ENCODE data around the gene DIS3L2. TPM values are rescaled to one million over a fixed set of nuclear protein-coding genes. Genes with fewer than 3 reads are reported as not detected.
A peak's percentile ranks its signal among the peaks of the same experiment; 100 is the strongest.
"Not testable (repeated sequence)": the region's sequence is repeated elsewhere in the genome, so short reads cannot be mapped to it uniquely, and the experiment has no call there.

DIS3L2 gene
- total RNA-seq, 2 donors from 2014 or later, result 55.5 to 67.2 TPM

DNA sequence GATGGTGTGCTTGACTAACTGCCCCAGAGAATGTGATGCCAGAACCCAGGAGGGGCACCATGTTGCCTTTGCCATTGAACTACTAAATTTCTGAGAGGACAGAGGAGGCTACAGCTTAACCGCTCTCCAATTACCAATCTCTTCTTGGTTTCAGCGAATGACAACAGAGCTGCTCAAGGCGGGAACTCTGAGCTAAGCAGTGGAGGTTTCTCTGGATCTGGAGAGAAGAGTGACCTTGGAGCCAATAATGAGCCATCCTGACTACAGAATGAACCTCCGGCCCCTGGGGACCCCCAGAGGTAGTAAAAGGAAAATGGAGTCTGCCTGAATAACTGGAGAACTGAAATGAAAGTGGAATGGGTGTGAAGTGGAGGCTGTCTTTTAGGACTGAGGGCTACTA, 53.2 kb downstream of the DIS3L2 start:
- Mint-ChIP-seq H3K36me3 (ENCODE audit: low read depth) (peaks cover 9% of the 10 kb centered on the region), H3K4me3 (no peak overlapping the region), H3K27ac (peak overlapping the region; percentile 9), H3K27me3 (no peaks in the 10 kb centered on the region), H3K4me1 (peaks cover 18% of the 10 kb centered on the region)
- no peak for DNase-seq
- ATAC-seq, result no peak
- H3K9me3 ChIP-seq (ENCODE audit: control insufficient read depth, low read length, poor library complexity, severe bottlenecking), result no peaks in the 10 kb centered on the region

DNA sequence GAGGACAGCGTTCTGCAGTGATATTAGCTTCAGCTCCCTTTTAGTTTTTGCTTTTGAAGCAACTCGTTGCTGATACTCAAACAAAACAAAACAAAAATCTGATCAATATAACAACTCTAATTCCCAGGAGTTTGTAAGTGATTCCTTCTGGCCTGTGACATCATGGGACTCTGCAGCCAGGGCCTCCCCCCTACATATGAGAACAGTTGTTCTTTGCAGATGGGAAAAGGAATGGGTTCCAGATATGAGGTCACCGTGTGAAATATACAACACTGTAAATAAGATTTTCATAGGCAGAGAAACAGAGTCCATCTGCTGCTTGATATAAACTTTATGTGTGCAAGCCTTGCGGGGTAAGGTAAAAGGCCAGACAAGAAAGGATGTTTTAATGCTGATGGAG, 56.7 kb downstream of the DIS3L2 start:
- H3K4me1 Mint-ChIP-seq, result peaks cover 22% of the 10 kb centered on the region
- no peak for DNase-seq
- ATAC-seq, result no peak
- peak overlapping the region; percentile 29 for H3K27ac Mint-ChIP-seq
- H3K36me3 Mint-ChIP-seq (ENCODE audit: low read depth), result peaks cover 9% of the 10 kb centered on the region
- no peaks in the 10 kb centered on the region for H3K9me3 ChIP-seq (ENCODE audit: control insufficient read depth, low read length, poor library complexity, severe bottlenecking)
- no peak overlapping the region for H3K4me3 Mint-ChIP-seq
- H3K27me3 Mint-ChIP-seq, result no peaks in the 10 kb centered on the region

DNA sequence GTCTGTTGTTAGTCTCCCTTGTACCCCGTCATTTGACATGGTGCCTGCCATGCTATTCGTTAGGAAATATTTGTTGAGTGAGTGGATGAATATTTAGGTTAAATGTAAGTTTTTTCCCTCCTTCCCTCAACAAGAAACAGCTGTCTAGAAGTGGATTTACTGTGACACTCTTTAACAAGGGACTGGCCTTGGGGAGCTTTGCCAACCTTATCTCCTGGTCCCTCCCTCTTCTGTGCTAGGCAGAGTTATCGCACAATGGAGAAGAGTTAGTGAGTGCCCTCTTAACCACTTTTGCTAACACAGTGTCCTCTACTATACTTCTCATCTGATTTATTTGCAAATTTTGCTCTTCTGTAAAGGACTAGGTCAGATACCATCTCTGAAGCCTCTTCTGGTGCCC, 61.2 kb downstream of the DIS3L2 start:
- no peaks in the 10 kb centered on the region for H3K9me3 ChIP-seq (ENCODE audit: control insufficient read depth, low read length, poor library complexity, severe bottlenecking)
- H3K27ac Mint-ChIP-seq, result no peak overlapping the region
- DNase-seq, result no peak
- peaks cover 5% of the 10 kb centered on the region for H3K36me3 Mint-ChIP-seq (ENCODE audit: low read depth)
- peaks cover 15% of the 10 kb centered on the region for H3K4me1 Mint-ChIP-seq
- no peak overlapping the region for H3K4me3 Mint-ChIP-seq
- H3K27me3 Mint-ChIP-seq, result no peaks in the 10 kb centered on the region
- ATAC-seq, result no peak

DNA sequence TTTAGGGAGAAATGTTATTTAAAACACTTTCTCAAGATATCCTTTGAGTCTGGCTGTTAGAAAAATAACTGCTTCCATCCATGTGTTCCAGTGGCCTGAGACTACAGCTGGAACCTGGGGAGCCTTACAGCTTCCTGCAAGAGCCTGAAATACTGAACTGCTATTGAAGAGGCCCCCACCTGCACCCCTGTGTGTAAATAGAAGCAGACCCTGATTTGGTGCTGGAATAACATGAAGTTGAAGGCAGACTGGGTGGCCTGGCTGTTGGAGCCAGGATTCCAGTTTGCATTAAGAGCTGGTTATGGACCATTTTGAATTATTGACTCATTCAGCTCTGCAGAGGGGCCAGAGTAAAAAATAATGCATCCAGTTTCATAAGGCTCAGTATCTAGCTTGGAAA, 61.9 kb downstream of the DIS3L2 start:
- Mint-ChIP-seq H3K36me3 (ENCODE audit: low read depth) (peaks cover 7% of the 10 kb centered on the region), H3K4me3 (no peak overlapping the region), H3K27ac (no peak overlapping the region), H3K27me3 (no peaks in the 10 kb centered on the region), H3K4me1 (peaks cover 20% of the 10 kb centered on the region)
- no peaks in the 10 kb centered on the region for H3K9me3 ChIP-seq (ENCODE audit: control insufficient read depth, low read length, poor library complexity, severe bottlenecking)
- ATAC-seq (no peak), DNase-seq (no peak)

DNA sequence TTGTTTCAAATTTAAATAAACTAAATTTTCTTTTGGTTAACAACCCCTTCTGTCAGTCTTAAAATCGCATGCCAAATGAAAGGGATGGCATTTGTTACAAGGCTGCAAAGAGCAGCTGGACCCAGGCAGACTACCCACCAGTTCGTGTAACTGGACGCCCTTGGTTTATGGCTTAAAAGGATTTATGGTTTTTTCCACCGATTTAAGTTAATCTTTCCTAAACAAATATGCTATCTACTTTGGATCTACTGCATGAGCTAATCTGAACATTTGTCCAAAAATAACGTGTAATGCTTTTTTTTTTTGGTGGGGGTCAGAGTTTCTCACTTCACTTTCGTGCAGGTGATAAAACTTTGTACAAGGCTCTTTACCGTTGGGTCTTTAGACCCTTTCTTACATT, 62.9 kb downstream of the DIS3L2 start:
- Mint-ChIP-seq H3K4me3 (no peak overlapping the region), H3K27me3 (no peaks in the 10 kb centered on the region), H3K27ac (no peak overlapping the region), H3K4me1 (peaks cover 23% of the 10 kb centered on the region), H3K36me3 (ENCODE audit: low read depth) (peaks cover 9% of the 10 kb centered on the region)
- ATAC-seq (no peak), DNase-seq (no peak)
- H3K9me3 ChIP-seq (ENCODE audit: control insufficient read depth, low read length, poor library complexity, severe bottlenecking), result no peaks in the 10 kb centered on the region

DNA sequence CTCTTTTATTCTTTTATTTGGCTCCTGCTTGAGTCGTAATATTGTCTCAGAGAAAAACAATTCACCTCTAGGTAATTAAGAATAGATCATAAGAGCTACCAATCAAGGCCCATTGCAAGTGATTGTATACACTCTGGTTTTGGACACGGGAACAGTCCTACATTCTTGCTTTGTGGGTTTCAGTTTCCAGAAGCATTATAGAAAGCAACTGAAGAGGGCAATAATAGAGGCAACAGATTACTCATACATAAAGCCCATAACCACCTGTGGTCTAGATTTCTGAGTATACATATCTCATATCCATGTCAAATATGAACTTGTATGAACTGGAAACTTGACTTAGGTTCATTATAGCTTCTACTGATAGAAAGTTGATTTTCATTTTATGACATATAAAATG, 65.4 kb downstream of the DIS3L2 start:
- ATAC-seq (no peak), DNase-seq (no peak)
- H3K9me3 ChIP-seq (ENCODE audit: control insufficient read depth, low read length, poor library complexity, severe bottlenecking), result no peaks in the 10 kb centered on the region
- H3K27me3 Mint-ChIP-seq, result no peaks in the 10 kb centered on the region
- H3K36me3 Mint-ChIP-seq (ENCODE audit: low read depth), result peaks cover 16% of the 10 kb centered on the region
- peaks cover 23% of the 10 kb centered on the region for H3K4me1 Mint-ChIP-seq
- H3K27ac Mint-ChIP-seq, result peak overlapping the region; percentile 3
- H3K4me3 Mint-ChIP-seq, result no peak overlapping the region

DNA sequence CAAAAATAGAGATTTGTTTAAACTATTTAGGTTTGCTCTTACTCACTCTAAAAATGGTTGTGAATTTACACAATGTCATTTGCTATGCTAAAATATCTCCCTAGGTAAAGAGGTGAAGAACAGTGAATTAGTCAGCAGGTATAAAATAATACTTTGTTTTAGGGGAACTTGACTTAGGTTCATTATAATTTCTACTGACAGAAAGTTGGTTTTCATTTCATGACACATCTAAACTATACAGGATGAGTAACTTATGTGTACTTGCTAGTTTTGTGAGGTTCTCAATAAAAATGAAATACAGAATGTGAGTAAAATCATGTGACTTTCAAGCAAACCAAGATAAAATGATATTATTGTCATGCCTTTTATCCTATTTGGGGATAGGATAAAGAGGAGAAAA, 66.0 kb downstream of the DIS3L2 start:
- Mint-ChIP-seq H3K4me3 (no peak overlapping the region), H3K27ac (peak overlapping the region; percentile 3)
- no peak for ATAC-seq

GRCh38 chr2:232028071-232028470, 66.6 kb downstream of the DIS3L2 start:
- Mint-ChIP-seq H3K36me3 (ENCODE audit: low read depth) (peaks cover 20% of the 10 kb centered on the region), H3K4me3 (no peak overlapping the region), H3K27me3 (no peaks in the 10 kb centered on the region), H3K27ac (no peak overlapping the region), H3K4me1 (peaks cover 24% of the 10 kb centered on the region)
- ATAC-seq (no peak), DNase-seq (no peak)
- H3K9me3 ChIP-seq (ENCODE audit: control insufficient read depth, low read length, poor library complexity, severe bottlenecking), result no peaks in the 10 kb centered on the region

More for the DNA sequence above, 66.0 kb downstream of the DIS3L2 start:
- Mint-ChIP-seq H3K36me3 (ENCODE audit: low read depth) (peaks cover 20% of the 10 kb centered on the region), H3K4me1 (peaks cover 27% of the 10 kb centered on the region), H3K27me3 (no peaks in the 10 kb centered on the region)
- DNase-seq, result no peak
- no peaks in the 10 kb centered on the region for H3K9me3 ChIP-seq (ENCODE audit: control insufficient read depth, low read length, poor library complexity, severe bottlenecking)

- Mint-ChIP-seq H3K27ac (no peak overlapping the region), H3K27me3 (no peaks in the 10 kb centered on the region), H3K4me1 (peaks cover 23% of the 10 kb centered on the region), H3K36me3 (ENCODE audit: low read depth) (peaks cover 22% of the 10 kb centered on the region), H3K4me3 (no peak overlapping the region)
- DNase-seq (no peak), ATAC-seq (no peak)
- no peaks in the 10 kb centered on the region for H3K9me3 ChIP-seq (ENCODE audit: control insufficient read depth, low read length, poor library complexity, severe bottlenecking)
Observed at GRCh38 chr2:232028631-232029030, 67.1 kb downstream of the DIS3L2 start.

GRCh38 chr2:232029346-232029745, 67.8 kb downstream of the DIS3L2 start:
- Mint-ChIP-seq H3K36me3 (ENCODE audit: low read depth) (peaks cover 22% of the 10 kb centered on the region), H3K27me3 (no peaks in the 10 kb centered on the region), H3K4me1 (peaks cover 23% of the 10 kb centered on the region), H3K4me3 (no peak overlapping the region), H3K27ac (no peak overlapping the region)
- H3K9me3 ChIP-seq (ENCODE audit: control insufficient read depth, low read length, poor library complexity, severe bottlenecking), result no peaks in the 10 kb centered on the region
- DNase-seq, result no peak
- no peak for ATAC-seq

- peaks cover 18% of the 10 kb centered on the region for H3K36me3 Mint-ChIP-seq (ENCODE audit: low read depth)
- no peak overlapping the region for H3K4me3 Mint-ChIP-seq
- no peak for ATAC-seq
Observed at GRCh38 chr2:232030229-232030628, 68.7 kb downstream of the DIS3L2 start.

GRCh38 chr2:232035292-232035691, 73.8 kb downstream of the DIS3L2 start:
- Mint-ChIP-seq H3K36me3 (ENCODE audit: low read depth) (peaks cover 12% of the 10 kb centered on the region), H3K4me1 (peaks cover 15% of the 10 kb centered on the region)
- ATAC-seq; H3K4me3 Mint-ChIP-seq; H3K27me3 Mint-ChIP-seq; DNase-seq; H3K27ac Mint-ChIP-seq; H3K9me3 ChIP-seq (ENCODE audit: control insufficient read depth, low read length, poor library complexity, severe bottlenecking): not testable (repeated sequence)

More at GRCh38 chr2:232030229-232030628, 68.7 kb downstream of the DIS3L2 start:
- Mint-ChIP-seq H3K27ac (no peak overlapping the region), H3K4me1 (peaks cover 23% of the 10 kb centered on the region), H3K27me3 (no peaks in the 10 kb centered on the region)
- H3K9me3 ChIP-seq (ENCODE audit: control insufficient read depth, low read length, poor library complexity, severe bottlenecking), result no peaks in the 10 kb centered on the region
- no peak for DNase-seq

GRCh38 chr2:232036876-232037275, 75.4 kb downstream of the DIS3L2 start:
- H3K9me3 ChIP-seq (ENCODE audit: control insufficient read depth, low read length, poor library complexity, severe bottlenecking); H3K4me3 Mint-ChIP-seq; H3K27me3 Mint-ChIP-seq; H3K27ac Mint-ChIP-seq; DNase-seq; ATAC-seq: not testable (repeated sequence)
- Mint-ChIP-seq H3K4me1 (peaks cover 17% of the 10 kb centered on the region), H3K36me3 (ENCODE audit: low read depth) (peaks cover 12% of the 10 kb centered on the region)

DNA sequence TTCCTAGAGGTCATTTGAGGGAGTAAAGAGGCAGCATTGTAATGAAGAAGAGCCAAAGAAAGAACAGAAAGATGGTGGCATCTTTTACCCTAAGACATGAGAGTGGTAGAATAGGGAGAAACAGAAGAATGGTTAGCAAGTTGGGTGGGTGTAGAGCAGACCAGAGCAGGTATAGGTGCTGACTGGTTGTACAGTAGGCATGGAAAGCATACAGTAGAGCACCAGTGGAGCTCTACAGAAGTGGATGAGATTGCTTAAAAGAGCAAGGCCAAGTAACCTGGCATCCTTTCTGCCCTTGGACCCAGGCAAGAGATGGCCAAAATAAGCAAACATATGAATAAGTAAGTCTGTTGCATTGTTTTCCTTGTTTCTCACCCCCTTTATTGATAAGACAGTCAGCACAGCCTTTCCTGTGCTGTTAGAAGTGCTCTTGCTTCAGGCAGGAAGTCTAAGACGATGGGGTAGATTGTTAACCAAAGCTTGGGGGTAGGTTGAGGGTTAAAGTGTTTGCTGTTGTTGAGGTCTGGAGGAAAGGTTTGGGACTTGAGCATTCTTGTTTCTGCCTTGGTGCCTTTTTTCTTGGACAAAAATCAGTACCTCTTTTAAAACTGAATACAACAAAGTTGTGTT, 76.9 kb downstream of the DIS3L2 start:
- Mint-ChIP-seq H3K27me3 (no peaks in the 10 kb centered on the region), H3K4me1 (peaks cover 14% of the 10 kb centered on the region), H3K36me3 (ENCODE audit: low read depth) (peaks cover 6% of the 10 kb centered on the region), H3K4me3 (no peak overlapping the region), H3K27ac (no peak overlapping the region)
- DNase-seq, result no peak
- ATAC-seq, result no peak
- H3K9me3 ChIP-seq (ENCODE audit: control insufficient read depth, low read length, poor library complexity, severe bottlenecking), result no peaks in the 10 kb centered on the region

Measured in T-helper 17 cell (primary cell).